GM12878 (cell line): ENCODE measurements around the gene TIGD2. TPM values are rescaled to one million over a fixed set of nuclear protein-coding genes. Genes with fewer than 3 reads are reported as not detected.

Experiments
- ATAC-seq: fragments of 200-7000 bp; cut with Tn5 transposase; 3 replicates; pipeline ENCODE4 v1.9.1; 2020; ENCODE audit warnings: mild to moderate bottlenecking, moderate library complexity
- BruUV-seq: library from RNA; stranded (reverse); fragments of 400-500 nt; replicated peaks from 2 replicates; lab custom pipeline; 2021; lab: Mats Ljungman, UMichigan
- CTCF ChIA-PET: fragments of 300-600 bp; sonication (Branson Sonifier 250); formaldehyde crosslinking; extraction: SDS; loops from one replicate; lab custom pipeline; 2021; ENCODE audit warnings: inconsistent platforms; lab: Yijun Ruan, JAX
- POLR2A ChIA-PET: fragments of 350-600 bp; formaldehyde crosslinking; extraction: SDS; loops from one replicate; lab custom pipeline; 2021; ENCODE audit warnings: inconsistent platforms; lab: Charles Lee
- RAD21 ChIA-PET: fragments of 300-600 bp; sonication (Branson Sonifier 250); formaldehyde crosslinking; loops from one replicate; lab custom pipeline; 2023; ENCODE audit warnings: antibody characterized with exemption; ENCODE audit not compliant: unreplicated experiment; lab: Charles Lee
- SMC1A ChIA-PET: fragments of 300-600 bp; sonication (Branson Sonifier 250); formaldehyde crosslinking; loops from one replicate; lab custom pipeline; 2023; ENCODE audit not compliant: unreplicated experiment, uncharacterized antibody; lab: Charles Lee
- DNase-seq: peaks from one replicate; pipeline ENCODE4 v3.0.0-alpha.2; 2011; ENCODE audit warnings: low read depth, low spot score
- FAIRE-seq: peaks from 3 replicates; lab custom pipeline; 2011; peaks lifted over from hg19 to GRCh38; lab: Jason Lieb, UNC
- H2AFZ ChIP-seq: 2 replicates; pipeline ENCODE4 v1.6.0; 2011; ENCODE audit warnings: low read depth, low read length, control low read depth; ENCODE audit not compliant: control insufficient read depth
- H3K27ac ChIP-seq: 2 replicates; pipeline ENCODE4 v1.5.1; 2011; ENCODE audit warnings: control low read depth; ENCODE audit not compliant: control insufficient read depth, insufficient read depth
- H3K27me3 ChIP-seq, 2 experiments: replicated peaks in 1 of 2; 2 replicates each; pipeline versions ENCODE4 v1.6.0 to v1.6.1; 2011; ENCODE audit warnings: low read length in 1 of 2; ENCODE audit not compliant: control insufficient read depth in 2 of 2, insufficient read depth in 2 of 2
- H3K36me3 ChIP-seq, 2 experiments: 2 replicates each; pipeline ENCODE4 v1.5.1; 2011; ENCODE audit warnings: low read length in 1 of 2; ENCODE audit not compliant: control insufficient read depth in 2 of 2, insufficient read depth in 2 of 2
- H3K4me1 ChIP-seq: 2 replicates; pipeline ENCODE4 v1.6.1; 2011; ENCODE audit warnings: mild to moderate bottlenecking, low read length, moderate library complexity, mixed read lengths; ENCODE audit not compliant: control insufficient read depth, insufficient read depth
- H3K4me2 ChIP-seq: 2 replicates; pipeline ENCODE4 v1.6.0; 2011; ENCODE audit warnings: control low read depth; ENCODE audit not compliant: control insufficient read depth, insufficient read depth
- H3K4me3 ChIP-seq: fragments of 200-600 bp; sonication (generic); 2 replicates; pipeline ENCODE4 v1.5.1; 2016
- H3K79me2 ChIP-seq: 2 replicates; pipeline ENCODE4 v1.6.0; 2011; ENCODE audit warnings: low read length; ENCODE audit not compliant: control insufficient read depth, insufficient read depth
- H3K9ac ChIP-seq: 2 replicates; pipeline ENCODE4 v1.8.0; 2011; ENCODE audit warnings: low read length, control low read depth, mixed read lengths; ENCODE audit not compliant: control insufficient read depth, insufficient read depth
- H3K9me3 ChIP-seq: replicated peaks from 3 replicates; pipeline ENCODE4 v1.5.1; 2011; ENCODE audit warnings: mild to moderate bottlenecking, low read length; ENCODE audit not compliant: control insufficient read depth, insufficient read depth
- H4K20me1 ChIP-seq: 2 replicates; pipeline ENCODE4 v1.6.0; 2011; ENCODE audit not compliant: control insufficient read depth, insufficient read depth
- ASH2L ChIP-seq: fragments of 300-600, 200-600 bp; sonication (generic); IDR thresholded peaks from 2 replicates; pipeline ENCODE4 v1.6.1; 2017; ENCODE audit warnings: low read depth, mild to moderate bottlenecking, borderline replicate concordance
- CREB1 ChIP-seq: IDR thresholded peaks from 2 replicates; pipeline ENCODE4 v1.6.1; 2012; ENCODE audit warnings: low read depth, mild to moderate bottlenecking, inconsistent platforms
- E2F8 ChIP-seq: fragments of 450-650 bp; IDR thresholded peaks from 2 replicates; pipeline ENCODE4 v1.6.1; 2018; ENCODE audit warnings: mild to moderate bottlenecking, low read depth, moderate library complexity; ENCODE audit not compliant: partially characterized antibody
- RAD21 ChIP-seq: IDR thresholded peaks from 2 replicates; pipeline ENCODE4 v1.6.1; 2011; ENCODE audit warnings: mild to moderate bottlenecking, low read depth, low read length, moderate library complexity; ENCODE audit not compliant: insufficient read depth
- SMC3 ChIP-seq: IDR thresholded peaks from 2 replicates; pipeline ENCODE4 v1.6.1; 2011; ENCODE audit warnings: low read length, improper control_type of control experiment, borderline replicate concordance
- TBL1XR1 ChIP-seq: IDR thresholded peaks from 2 replicates; pipeline ENCODE4 v1.6.1; 2012; ENCODE audit warnings: low read depth, low read length, improper control_type of control experiment
- YY1 ChIP-seq: IDR thresholded peaks from 2 replicates; pipeline ENCODE4 v1.6.1; 2011; ENCODE audit warnings: low read depth, mild to moderate bottlenecking, low read length
- WGBS: methylation state at CpG from one replicate; pipeline ENCODE4 v1.1.6; 2016; ENCODE audit warnings: low lambda C conversion rate; ENCODE audit not compliant: insufficient replicate concordance, insufficient coverage; ENCODE audit errors: missing lambda C conversion rate; 5-methylcytosine and 5-hydroxymethylcytosine counted together
- in situ Hi-C: fragments of 300-500 bp; cut with MboI; formaldehyde crosslinking; loops from 9 replicates; pipeline ENCODE4 v1.14.3; 2018; ENCODE audit warnings: mixed read lengths
- intact Hi-C: fragments of 100-400 bp; cut with micrococcal nuclease; formaldehyde crosslinking; loops from one replicate; pipeline ENCODE4 v1.14.2; 2022; ENCODE audit not compliant: unreplicated experiment
- polyA plus RNA-seq, 11 experiments: library from polyadenylated mRNA; depleted of rRNA in 4 of 11; unstranded in 6 of 11; stranded (reverse) in 5 of 11; fragments of >200 nt; fragmentation: Nextera tagmentation in 4 of 11; fragmentation: Illumina TruSeq in 1 of 11; extraction: Ambion mirVana in 4 of 11; extraction: Trizol in 1 of 11; gene quantifications; 1 replicate in 1 of 11; 2 replicates in 10 of 11; pipeline versions ENCODE4 v1.2.1 to v1.2.3, GENCODE V29; 2011 to 2016; ENCODE audit warnings: inconsistent platforms in 2 of 11, missing spikeins in 2 of 11, low read depth in 1 of 11
- total RNA-seq, 4 experiments: library from RNA; depleted of rRNA in 3 of 4; stranded (reverse); fragments of >200 nt in 3 of 4; fragmentation: Illumina TruSeq in 1 of 4; extraction: Trizol in 1 of 4; gene quantifications; 2 replicates each; pipeline versions ENCODE4 v1.2.1 to v1.2.3, GENCODE V29; 2013 to 2021
- TF ChIP-seq, protein P1 (sequence below), 3 experiments: IDR thresholded peaks in 2 of 3; conservative IDR thresholded peaks in 1 of 3; 2 replicates each; pipeline ENCODE4 v1.5.1; 2011; ENCODE audit warnings: low read depth in 3 of 3, low read length in 3 of 3, mild to moderate bottlenecking in 3 of 3, control low read depth in 2 of 3, moderate library complexity in 2 of 3, inconsistent platforms in 1 of 3, mixed read lengths in 1 of 3; ENCODE audit not compliant: control insufficient read depth in 2 of 3, insufficient read depth in 1 of 3; ENCODE audit errors: extremely low read depth in 1 of 3
- TF ChIP-seq, protein P2 (sequence below): fragments of 450-650 bp; IDR thresholded peaks from 2 replicates; pipeline ENCODE4 v1.6.1; 2017; ENCODE audit warnings: borderline replicate concordance
- TF ChIP-seq, protein P3 (sequence below): fragments of 450-650 bp; IDR thresholded peaks from 2 replicates; pipeline ENCODE4 v1.6.1; 2016; ENCODE audit warnings: mild to moderate bottlenecking

Gene TIGD2
- total and polyA plus RNA-seq, 10 of the 15 experiments (the other 5 are each of a cell fraction or from before 2014, with no cell fraction given): 2.4 to 8.4 (median 5.0) TPM

GRCh38 chr4:89157488-89158024 is 46.2 kb downstream of the TIGD2 start (continued):
- TF ChIP-seq E2F8: no peak

DNA sequence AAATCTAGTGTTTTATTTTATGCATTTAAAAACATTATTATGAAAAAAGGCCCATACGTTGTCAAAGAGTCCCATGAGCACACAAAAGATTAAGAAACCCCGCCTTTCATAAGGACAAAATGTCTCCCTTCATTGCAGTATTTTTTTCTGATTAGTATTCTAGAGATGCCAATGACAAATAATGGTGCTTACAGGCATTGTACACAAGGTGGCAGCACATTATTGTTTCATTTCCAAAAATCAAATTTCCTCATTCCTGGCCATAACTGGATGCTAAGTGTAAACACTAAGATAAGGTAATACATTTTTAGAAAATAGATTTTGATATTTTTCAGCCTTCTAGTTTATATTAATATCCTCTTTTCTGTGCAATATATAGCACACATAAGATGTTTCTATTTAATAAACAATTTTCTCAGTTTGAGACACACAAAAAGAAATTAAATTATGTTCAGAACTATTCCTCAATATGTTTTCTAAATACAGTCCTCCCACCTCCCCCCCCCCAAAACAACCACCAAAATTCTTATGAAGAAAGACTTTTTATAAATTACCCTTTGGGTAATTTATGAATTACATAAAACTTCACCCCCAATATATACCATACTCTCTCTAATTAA is 47.7 kb downstream of the TIGD2 start:
- RAD21 ChIA-PET: interaction anchor here (0.6 to 2.1 kb wide), 5 partner anchors 16 to 155 kb away, joined by 3 to 4 read pairs (median 4); no protein-coding TSS in a partner anchor
- Histone ChIP-seq H4K20me1 (no peaks in the 10 kb centered on the region), H3K79me2 (no peaks in the 10 kb centered on the region), H3K27me3 (no peaks in the 10 kb centered on the region; a peak in 1 of 4 replicates), H2AFZ (no peak overlapping the region), H3K9me3 (no peaks in the 10 kb centered on the region), H3K4me2 (no peak overlapping the region)
- TF ChIP-seq TBL1XR1 (no peak), CREB1 (no peak), YY1 (0 out of 2 replicates have a peak, but pooled peaks have one; percentile 11), SMC3 (peak; percentile 59; the same call in 1 of the 2 replicates), RAD21 (peak; percentile 59), ASH2L (no peak)
- TF ChIP-seq, protein P1, sequence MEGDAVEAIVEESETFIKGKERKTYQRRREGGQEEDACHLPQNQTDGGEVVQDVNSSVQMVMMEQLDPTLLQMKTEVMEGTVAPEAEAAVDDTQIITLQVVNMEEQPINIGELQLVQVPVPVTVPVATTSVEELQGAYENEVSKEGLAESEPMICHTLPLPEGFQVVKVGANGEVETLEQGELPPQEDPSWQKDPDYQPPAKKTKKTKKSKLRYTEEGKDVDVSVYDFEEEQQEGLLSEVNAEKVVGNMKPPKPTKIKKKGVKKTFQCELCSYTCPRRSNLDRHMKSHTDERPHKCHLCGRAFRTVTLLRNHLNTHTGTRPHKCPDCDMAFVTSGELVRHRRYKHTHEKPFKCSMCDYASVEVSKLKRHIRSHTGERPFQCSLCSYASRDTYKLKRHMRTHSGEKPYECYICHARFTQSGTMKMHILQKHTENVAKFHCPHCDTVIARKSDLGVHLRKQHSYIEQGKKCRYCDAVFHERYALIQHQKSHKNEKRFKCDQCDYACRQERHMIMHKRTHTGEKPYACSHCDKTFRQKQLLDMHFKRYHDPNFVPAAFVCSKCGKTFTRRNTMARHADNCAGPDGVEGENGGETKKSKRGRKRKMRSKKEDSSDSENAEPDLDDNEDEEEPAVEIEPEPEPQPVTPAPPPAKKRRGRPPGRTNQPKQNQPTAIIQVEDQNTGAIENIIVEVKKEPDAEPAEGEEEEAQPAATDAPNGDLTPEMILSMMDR (IDR thresholded peaks at IDR 0.05 in 2 of 3, conservative IDR thresholded peaks at IDR 0.05 in 1 of 3; ENCODE audit: control insufficient read depth in 2 of 3, extremely low read depth in 1 of 3, insufficient read depth in 1 of 3, low read depth in 3 of 3, low read length in 3 of 3): peak; percentile 62 to 71 (median 70); a peak in 5 of 6 replicates
- TF ChIP-seq, protein P2, sequence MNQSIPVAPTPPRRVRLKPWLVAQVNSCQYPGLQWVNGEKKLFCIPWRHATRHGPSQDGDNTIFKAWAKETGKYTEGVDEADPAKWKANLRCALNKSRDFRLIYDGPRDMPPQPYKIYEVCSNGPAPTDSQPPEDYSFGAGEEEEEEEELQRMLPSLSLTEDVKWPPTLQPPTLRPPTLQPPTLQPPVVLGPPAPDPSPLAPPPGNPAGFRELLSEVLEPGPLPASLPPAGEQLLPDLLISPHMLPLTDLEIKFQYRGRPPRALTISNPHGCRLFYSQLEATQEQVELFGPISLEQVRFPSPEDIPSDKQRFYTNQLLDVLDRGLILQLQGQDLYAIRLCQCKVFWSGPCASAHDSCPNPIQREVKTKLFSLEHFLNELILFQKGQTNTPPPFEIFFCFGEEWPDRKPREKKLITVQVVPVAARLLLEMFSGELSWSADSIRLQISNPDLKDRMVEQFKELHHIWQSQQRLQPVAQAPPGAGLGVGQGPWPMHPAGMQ: no peak
- TF ChIP-seq, protein P3, sequence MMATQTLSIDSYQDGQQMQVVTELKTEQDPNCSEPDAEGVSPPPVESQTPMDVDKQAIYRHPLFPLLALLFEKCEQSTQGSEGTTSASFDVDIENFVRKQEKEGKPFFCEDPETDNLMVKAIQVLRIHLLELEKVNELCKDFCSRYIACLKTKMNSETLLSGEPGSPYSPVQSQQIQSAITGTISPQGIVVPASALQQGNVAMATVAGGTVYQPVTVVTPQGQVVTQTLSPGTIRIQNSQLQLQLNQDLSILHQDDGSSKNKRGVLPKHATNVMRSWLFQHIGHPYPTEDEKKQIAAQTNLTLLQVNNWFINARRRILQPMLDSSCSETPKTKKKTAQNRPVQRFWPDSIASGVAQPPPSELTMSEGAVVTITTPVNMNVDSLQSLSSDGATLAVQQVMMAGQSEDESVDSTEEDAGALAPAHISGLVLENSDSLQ: no peak
- TF ChIP-seq, all 136 proteins: peak for 4
- SMC1A ChIA-PET: interaction anchor here (0.7 to 1.7 kb wide), 4 partner anchors 22 to 342 kb away, joined by 3 to 11 read pairs (median 4); no protein-coding TSS in a partner anchor
- in situ Hi-C loops (no loop called here), intact Hi-C loops (loop anchor here (1.0 to 5.0 kb wide), 3 partner anchors 275 to 742 kb away; no protein-coding TSS in a partner anchor)
- CTCF ChIA-PET: interaction anchor here (0.7 to 3.3 kb wide), 19 partner anchors 9 to 394 kb away, joined by 3 to 23 read pairs (median 4); partner anchors contain the start of gene TIGD2
- POLR2A ChIA-PET: interaction anchor here (0.7 kb wide), 1 partner anchor 62 kb away, joined by 4 read pairs; no protein-coding TSS in a partner anchor
- FAIRE-seq (peak; percentile 91), ATAC-seq (peak; percentile 81), DNase-seq (no peak)
- Histone ChIP-seq H3K4me3 (no peak overlapping the region), H3K27ac (no peak overlapping the region), H3K36me3 (no peaks in the 10 kb centered on the region), H3K9ac (no peak overlapping the region), H3K4me1 (no peaks in the 10 kb centered on the region)
- no TSS peak for BruUV-seq
- 0% methylated on average over 2 of the region's 2 CpGs for WGBS
